ENCODE data around the gene KCNQ1.

The KCNQ1 gene

DNA sequence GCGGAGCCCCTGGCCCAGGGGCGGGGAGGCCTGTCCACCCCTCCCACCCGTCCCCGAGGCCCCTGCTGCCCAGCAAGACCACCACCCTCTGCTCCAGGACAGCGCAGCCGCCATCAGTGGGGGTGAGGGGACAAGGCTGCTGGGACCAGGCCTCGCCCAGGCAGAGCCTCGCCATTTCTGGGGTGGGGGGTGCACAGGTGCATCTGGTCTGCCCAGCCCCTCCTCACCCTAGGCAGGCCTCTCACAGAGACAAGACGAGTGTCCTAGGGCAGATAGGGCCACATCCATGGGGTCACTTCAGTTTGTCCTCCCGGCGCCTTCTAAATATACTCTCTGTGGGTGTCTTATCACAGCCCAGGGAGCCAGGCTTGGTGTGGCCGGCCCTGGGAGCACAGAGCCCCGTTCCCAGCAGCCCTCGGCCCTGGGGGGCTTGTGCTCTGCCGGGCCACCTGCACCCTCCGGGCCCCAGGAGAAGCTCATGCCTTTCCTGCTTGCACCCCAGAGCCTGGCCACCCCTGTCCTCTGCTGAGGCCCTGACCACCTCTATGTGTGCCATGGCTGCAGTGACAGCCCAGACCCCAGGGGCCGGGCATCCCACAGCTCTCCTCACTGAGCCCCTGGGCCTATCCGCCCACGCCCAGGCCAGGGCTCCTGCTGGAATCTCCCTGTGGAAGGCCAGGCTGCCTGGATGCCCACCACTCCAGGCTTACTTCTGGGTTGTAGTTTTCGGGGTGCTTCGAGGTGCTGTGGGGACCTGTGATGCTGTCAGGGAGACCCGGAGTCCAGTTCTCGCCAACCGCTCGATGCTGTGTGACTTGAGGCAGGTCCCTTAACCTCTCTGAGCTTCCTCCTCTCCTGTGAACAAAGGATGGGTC is 70.8 kb downstream of the KCNQ1 start:
- H3K79me2 ChIP-seq (ENCODE audit: insufficient read depth, low read length): no peaks in the 10 kb centered on the region
- TF ChIP-seq EZH2 (IDR thresholded peaks at IDR 0.05; ENCODE audit: borderline replicate concordance, low read length): no peak
- TF ChIP-seq, protein P1, sequence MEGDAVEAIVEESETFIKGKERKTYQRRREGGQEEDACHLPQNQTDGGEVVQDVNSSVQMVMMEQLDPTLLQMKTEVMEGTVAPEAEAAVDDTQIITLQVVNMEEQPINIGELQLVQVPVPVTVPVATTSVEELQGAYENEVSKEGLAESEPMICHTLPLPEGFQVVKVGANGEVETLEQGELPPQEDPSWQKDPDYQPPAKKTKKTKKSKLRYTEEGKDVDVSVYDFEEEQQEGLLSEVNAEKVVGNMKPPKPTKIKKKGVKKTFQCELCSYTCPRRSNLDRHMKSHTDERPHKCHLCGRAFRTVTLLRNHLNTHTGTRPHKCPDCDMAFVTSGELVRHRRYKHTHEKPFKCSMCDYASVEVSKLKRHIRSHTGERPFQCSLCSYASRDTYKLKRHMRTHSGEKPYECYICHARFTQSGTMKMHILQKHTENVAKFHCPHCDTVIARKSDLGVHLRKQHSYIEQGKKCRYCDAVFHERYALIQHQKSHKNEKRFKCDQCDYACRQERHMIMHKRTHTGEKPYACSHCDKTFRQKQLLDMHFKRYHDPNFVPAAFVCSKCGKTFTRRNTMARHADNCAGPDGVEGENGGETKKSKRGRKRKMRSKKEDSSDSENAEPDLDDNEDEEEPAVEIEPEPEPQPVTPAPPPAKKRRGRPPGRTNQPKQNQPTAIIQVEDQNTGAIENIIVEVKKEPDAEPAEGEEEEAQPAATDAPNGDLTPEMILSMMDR (IDR thresholded peaks at IDR 0.05; ENCODE audit: low read length): no peak
- H3K27ac ChIP-seq (ENCODE audit: low read depth, low read length, poor library complexity, severe bottlenecking): no peak overlapping the region

DNA sequence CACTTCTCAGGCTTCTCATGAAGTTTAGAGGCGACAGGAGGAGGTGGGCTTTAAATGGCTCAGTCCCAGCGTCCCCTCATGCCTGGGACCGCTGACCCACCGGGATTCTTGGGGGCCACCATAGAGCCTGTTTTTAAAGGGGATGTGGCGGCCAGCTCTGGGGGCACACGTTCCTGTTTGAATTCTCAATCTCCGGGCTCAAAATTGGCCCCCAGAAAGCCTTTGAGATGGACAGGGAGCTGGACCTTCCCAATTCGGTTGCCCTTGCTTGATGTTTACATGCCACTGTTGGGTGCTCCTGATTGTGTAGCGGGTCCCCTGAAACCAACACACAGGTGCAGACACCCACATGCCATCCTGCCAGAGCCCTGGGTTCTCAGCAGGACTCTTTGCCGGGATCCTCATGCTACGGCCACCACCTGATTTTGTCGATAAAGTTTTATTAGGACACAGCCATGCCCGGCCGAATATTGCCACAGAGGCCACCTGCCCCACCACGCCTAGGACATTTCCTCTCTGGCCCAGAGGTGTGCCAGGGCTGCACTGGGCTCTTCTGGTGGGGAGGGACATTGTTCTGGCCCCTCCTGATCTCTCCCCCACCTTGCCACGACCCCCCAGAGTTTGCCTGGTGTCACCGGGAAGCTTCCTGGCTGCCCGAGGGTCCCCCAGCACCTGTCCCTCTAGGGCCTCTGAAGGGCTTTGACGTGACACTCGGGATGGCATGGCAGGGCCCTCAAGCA is 71.6 kb downstream of the KCNQ1 start:
- H3K9me2 ChIP-seq (ENCODE audit: low read depth, low read length): no peaks in the 10 kb centered on the region
- H3K79me2 ChIP-seq (ENCODE audit: insufficient read depth, low read length): no peaks in the 10 kb centered on the region
- H3K9me3 ChIP-seq (ENCODE audit: low read length): no peaks in the 10 kb centered on the region
- no peaks in the 10 kb centered on the region for H3K4me1 ChIP-seq (ENCODE audit: insufficient read depth, low read length, severe bottlenecking)
- no peak overlapping the region for H3K9ac ChIP-seq (ENCODE audit: low read length)
- no peaks in the 10 kb centered on the region for H4K20me1 ChIP-seq (ENCODE audit: insufficient read depth, low read length)
- no peaks in the 10 kb centered on the region for H3K36me3 ChIP-seq (ENCODE audit: insufficient read depth, low read length)
- H3K4me3 ChIP-seq (ENCODE audit: low read depth, low read length, poor library complexity, severe bottlenecking): no peak overlapping the region
- TF ChIP-seq, protein P1 (IDR thresholded peaks at IDR 0.05; ENCODE audit: low read length): no peak
- no peak for TF ChIP-seq EZH2 (IDR thresholded peaks at IDR 0.05; ENCODE audit: borderline replicate concordance, low read length)
- no peak overlapping the region for H3K4me2 ChIP-seq (ENCODE audit: low read length)
- H3F3A ChIP-seq (ENCODE audit: insufficient read depth, low read length): no peaks in the 10 kb centered on the region
- no peak overlapping the region for H2AFZ ChIP-seq (ENCODE audit: low read length)
- H3K27me3 ChIP-seq (ENCODE audit: insufficient read depth, low read length): peaks cover 3% of the 10 kb centered on the region; the same call in 1 of the 2 replicates
- H3K27ac ChIP-seq (ENCODE audit: low read depth, low read length, poor library complexity, severe bottlenecking): no peak overlapping the region

More for the DNA sequence above, 70.8 kb downstream of the KCNQ1 start:
- Histone ChIP-seq H3K36me3 (ENCODE audit: insufficient read depth, low read length) (no peaks in the 10 kb centered on the region), H3F3A (ENCODE audit: insufficient read depth, low read length) (no peaks in the 10 kb centered on the region), H3K9me2 (ENCODE audit: low read depth, low read length) (no peaks in the 10 kb centered on the region), H3K9ac (ENCODE audit: low read length) (no peak overlapping the region), H3K4me1 (ENCODE audit: insufficient read depth, low read length, severe bottlenecking) (no peaks in the 10 kb centered on the region), H2AFZ (ENCODE audit: low read length) (no peak overlapping the region), H3K27me3 (ENCODE audit: insufficient read depth, low read length) (peaks cover 7% of the 10 kb centered on the region; the same call in 1 of the 2 replicates), H3K4me3 (ENCODE audit: low read depth, low read length, poor library complexity, severe bottlenecking) (no peak overlapping the region), H4K20me1 (ENCODE audit: insufficient read depth, low read length) (no peaks in the 10 kb centered on the region), H3K9me3 (ENCODE audit: low read length) (no peaks in the 10 kb centered on the region), H3K4me2 (ENCODE audit: low read length) (no peak overlapping the region)

DNA sequence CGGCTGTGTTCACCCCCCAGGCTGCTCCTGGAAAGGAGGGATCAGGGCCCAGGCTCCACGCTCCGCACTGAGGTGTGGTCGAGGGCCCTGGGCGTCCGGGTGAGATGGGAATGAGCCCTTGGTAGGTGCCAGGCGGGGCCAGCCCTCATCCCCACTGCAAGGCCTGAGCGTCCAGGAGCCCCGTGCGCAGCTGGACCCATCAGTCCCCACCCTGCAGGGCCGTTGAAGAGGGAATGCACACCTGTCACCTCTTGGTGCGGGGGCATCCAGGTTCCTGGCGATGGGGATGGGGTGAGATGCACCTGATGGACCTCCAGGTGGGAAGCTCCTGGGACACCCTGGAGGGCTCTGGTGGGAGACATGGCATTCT is 72.2 kb downstream of the KCNQ1 start:
- Histone ChIP-seq H2AFZ (ENCODE audit: low read length) (no peak overlapping the region), H4K20me1 (ENCODE audit: insufficient read depth, low read length) (no peaks in the 10 kb centered on the region), H3K36me3 (ENCODE audit: insufficient read depth, low read length) (no peaks in the 10 kb centered on the region), H3K27ac (ENCODE audit: low read depth, low read length, poor library complexity, severe bottlenecking) (no peak overlapping the region), H3K9me3 (ENCODE audit: low read length) (no peaks in the 10 kb centered on the region), H3K4me2 (ENCODE audit: low read length) (no peak overlapping the region), H3K9ac (ENCODE audit: low read length) (no peak overlapping the region), H3K9me2 (ENCODE audit: low read depth, low read length) (no peaks in the 10 kb centered on the region), H3K79me2 (ENCODE audit: insufficient read depth, low read length) (no peaks in the 10 kb centered on the region), H3K27me3 (ENCODE audit: insufficient read depth, low read length) (no peaks in the 10 kb centered on the region; the same call in 1 of the 2 replicates), H3K4me1 (ENCODE audit: insufficient read depth, low read length, severe bottlenecking) (no peaks in the 10 kb centered on the region), H3K4me3 (ENCODE audit: low read depth, low read length, poor library complexity, severe bottlenecking) (no peak overlapping the region), H3F3A (ENCODE audit: insufficient read depth, low read length) (no peaks in the 10 kb centered on the region)
- no peak for TF ChIP-seq EZH2 (IDR thresholded peaks at IDR 0.05; ENCODE audit: borderline replicate concordance, low read length)
- TF ChIP-seq, protein P1 (IDR thresholded peaks at IDR 0.05; ENCODE audit: low read length): no peak
